Ishikawa (cell line): Measurements from ENCODE around the gene FAM168A.

Experiments
- EGR1 ChIP-seq: IDR thresholded peaks from 2 replicates; pipeline ENCODE4 v1.6.1; 2012
- TCF12 ChIP-seq: IDR thresholded peaks from 2 replicates; pipeline ENCODE4 v1.6.1; 2012; ENCODE audit warnings: low read depth
- ZBTB7A ChIP-seq: IDR thresholded peaks from 2 replicates; pipeline ENCODE4 v1.6.1; 2012; ENCODE audit warnings: low read depth
- TF ChIP-seq, protein P1 (sequence below): IDR thresholded peaks from 2 replicates; pipeline ENCODE4 v1.6.1; 2012
- TF ChIP-seq, protein P2 (sequence below): IDR thresholded peaks from 2 replicates; pipeline ENCODE4 v1.6.1; 2012

DNA sequence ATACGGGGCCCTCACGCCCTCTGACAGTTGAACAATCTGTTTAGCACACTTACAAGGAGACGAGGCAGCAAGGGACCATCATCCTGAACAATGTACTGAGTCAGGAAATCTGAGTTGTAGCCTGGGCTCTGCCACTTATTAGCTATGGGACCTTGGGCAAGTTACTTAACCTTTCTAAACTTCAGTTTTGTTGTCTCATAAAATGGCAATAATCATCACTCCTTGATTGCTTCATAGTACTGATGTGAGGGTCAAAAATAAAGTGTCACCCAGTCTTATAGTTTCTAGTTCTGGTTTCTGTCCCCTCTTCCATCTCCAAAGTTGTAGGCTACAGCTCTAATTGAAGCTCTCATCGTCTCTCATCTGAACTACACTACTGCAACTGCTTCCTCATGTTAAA is 175.0 kb downstream of the FAM168A start:
- TF ChIP-seq, protein P1, sequence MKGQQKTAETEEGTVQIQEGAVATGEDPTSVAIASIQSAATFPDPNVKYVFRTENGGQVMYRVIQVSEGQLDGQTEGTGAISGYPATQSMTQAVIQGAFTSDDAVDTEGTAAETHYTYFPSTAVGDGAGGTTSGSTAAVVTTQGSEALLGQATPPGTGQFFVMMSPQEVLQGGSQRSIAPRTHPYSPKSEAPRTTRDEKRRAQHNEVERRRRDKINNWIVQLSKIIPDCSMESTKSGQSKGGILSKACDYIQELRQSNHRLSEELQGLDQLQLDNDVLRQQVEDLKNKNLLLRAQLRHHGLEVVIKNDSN = no peak
- TF ChIP-seq TCF12 = no peak
- TF ChIP-seq EGR1 = no peak
- TF ChIP-seq, protein P2, sequence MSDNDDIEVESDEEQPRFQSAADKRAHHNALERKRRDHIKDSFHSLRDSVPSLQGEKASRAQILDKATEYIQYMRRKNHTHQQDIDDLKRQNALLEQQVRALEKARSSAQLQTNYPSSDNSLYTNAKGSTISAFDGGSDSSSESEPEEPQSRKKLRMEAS = no peak
- TF ChIP-seq ZBTB7A = no peak
